Adrenal gland (tissue), 12 donors: ENCODE measurements around the gene PLIN3. TPM values are rescaled to one million over a fixed set of nuclear protein-coding genes. Genes with fewer than 3 reads are reported as not detected.

Experiments used
- DNase-seq, 7 donors: peaks; one replicate each; pipeline ENCODE4 v3.0.0-alpha.2; 2019 to 2020
- H3K27ac ChIP-seq, 5 donors: fragments of 200-600 bp; sonication (generic) in 4 of 5; 1 replicate in 3 of 5; 2 replicates in 2 of 5; pipeline versions ENCODE4 v1.5.1 to v1.8.0; 2016 to 2020; ENCODE audit warnings: mild to moderate bottlenecking in 1 of 5
- H3K27me3 ChIP-seq: fragments of 200-600 bp; 2 replicates; pipeline ENCODE4 v1.8.0; 2021
- H3K36me3 ChIP-seq, 2 donors: fragments of 200-600 bp; replicated peaks in 1 of 2; 1 replicate in 1 of 2; 2 replicates in 1 of 2; pipeline versions ENCODE4 v1.5.1 to v1.8.0; 2018 to 2022
- H3K4me1 ChIP-seq, 2 donors: fragments of 200-600 bp; replicated peaks in 1 of 2; 1 replicate in 1 of 2; 2 replicates in 1 of 2; pipeline versions ENCODE4 v1.5.1 to v1.8.0; 2018 to 2021
- H3K4me3 ChIP-seq, 4 donors: fragments of 200-600 bp; sonication (generic) in 3 of 4; one replicate each; pipeline ENCODE4 v1.5.1; 2016 to 2018
- H3K9me3 ChIP-seq, 3 donors: fragments of 200-600 bp; sonication (generic) in 1 of 3; replicated peaks in 1 of 3; 1 replicate in 2 of 3; 2 replicates in 1 of 3; pipeline versions ENCODE4 v1.5.1 to v1.8.0; 2016 to 2021
- CTCF ChIP-seq, 6 experiments: fragments of 450-650 bp in 4 of 6; fragments of 200-600 bp in 2 of 6; sonication (generic) in 1 of 6; IDR thresholded peaks; 1 replicate in 5 of 6; 2 replicates in 1 of 6; pipeline versions ENCODE4 v1.5.1 to v1.8.0; 2016 to 2021; ENCODE audit warnings: antibody characterized with exemption in 6 of 6, mild to moderate bottlenecking in 2 of 6, moderate library complexity in 1 of 6
- POLR2A ChIP-seq, 2 donors: fragments of 450-650 bp; IDR thresholded peaks; one replicate each; pipeline ENCODE4 v1.6.1; 2017; ENCODE audit warnings: antibody characterized with exemption in 2 of 2, mild to moderate bottlenecking in 2 of 2, moderate library complexity in 1 of 2
- WGBS, 4 donors: extraction: QIAGEN DNeasy Blood & Tissue Kit in 2 of 4; methylation state at CpG; one replicate each; pipeline versions ENCODE4 v1.1.5 to v1.1.7; 2013 to 2017; 5-methylcytosine and 5-hydroxymethylcytosine counted together
- intact Hi-C, 2 donors: fragments of 100-400 bp; cut with DNase I; formaldehyde crosslinking; loops; one replicate each; pipeline versions ENCODE4 v1.14.1 to v1.15.0; 2022 to 2023
- polyA plus RNA-seq, 3 donors: library from polyadenylated mRNA; stranded (reverse); fragments of 200-250 nt in 2 of 3; fragments of 350-450 nt in 1 of 3; fragmentation: Illumina TruSeq in 1 of 3; extraction: RNeasy Lipid Tissue Mini Kit (QIAGEN cat#74804) in 1 of 3; gene quantifications; one replicate each; pipeline ENCODE4 v1.2.3, GENCODE V29; 2013 to 2014
- total RNA-seq, 9 donors: library from RNA; depleted of rRNA in 4 of 9; stranded (reverse); fragments of >200 nt in 4 of 9; fragments of 120-200 nt in 1 of 9; fragmentation: NEBNext Ultra II Directional in 1 of 9; extraction: Animal tissue kit (Norgen Biotek cat#: 25700) in 1 of 9; gene quantifications; one replicate each; pipeline versions ENCODE4 v1.1.0 to v1.2.4, GENCODE V29; 2013 to 2023
- donor health status: healthy with polysubstance abuse.
- donor health status: Bipolar disorder and iron deficiency.
- donor health status: DM: yes; HTN: yes; CAD: no.
- donor health status: DM: no; HTN: no; CAD: no.
- donor health status: DM: no; HTN: no; CAD: no.
- donor health status: DM: yes; HTN: yes; CAD: no.

PLIN3 gene
- total and polyA plus RNA-seq, 12 donors: 21.3 to 181 (median 103) TPM

GRCh38 chr19:4802711-4803110, 64.8 kb downstream of the PLIN3 start:
- H3K4me1 ChIP-seq: no peaks in the 10 kb centered on the region
- no peaks in the 10 kb centered on the region for H3K9me3 ChIP-seq
- H3K27ac ChIP-seq: no peak overlapping the region
- DNase-seq: no peak
- WGBS, 4 donors: 66 to 76% (median 73%) methylated on average over 7 of the region's 7 CpGs
- no peaks in the 10 kb centered on the region for H3K36me3 ChIP-seq
- H3K4me3 ChIP-seq: no peak overlapping the region
- no peaks in the 10 kb centered on the region for H3K27me3 ChIP-seq
- TF ChIP-seq POLR2A (IDR thresholded peaks at IDR 0.05): no peak
- TF ChIP-seq CTCF (IDR thresholded peaks at IDR 0.05): no peak
- intact Hi-C loops: loop anchor here (5.0 to 10.0 kb wide), 2 partner anchors 52 to 70 kb away; no protein-coding TSS in a partner anchor

- Histone ChIP-seq H3K4me1 (peaks cover 0 to 4% of the 10 kb centered on the region in 2 donors), H3K27ac (no peak overlapping the region), H3K36me3 (peaks cover 0 to 4% of the 10 kb centered on the region in 2 donors), H3K4me3 (no peak overlapping the region), H3K27me3 (no peaks in the 10 kb centered on the region), H3K9me3 (no peaks in the 10 kb centered on the region)
- intact Hi-C loops: loop anchor here (5.0 to 10.0 kb wide), 2 partner anchors 54 to 69 kb away; no protein-coding TSS in a partner anchor
- no peak for DNase-seq
- TF ChIP-seq POLR2A (IDR thresholded peaks at IDR 0.05): no peak
- TF ChIP-seq CTCF (IDR thresholded peaks at IDR 0.05): no peak
- 70 to 86% (median 83%) methylated on average over 3 of the region's 3 CpGs for WGBS, 4 donors
Observed at GRCh38 chr19:4801085-4801619, 66.3 kb downstream of the PLIN3 start.

GRCh38 chr19:4800591-4801081, 66.8 kb downstream of the PLIN3 start:
- Histone ChIP-seq H3K9me3 (no peaks in the 10 kb centered on the region), H3K4me1 (peaks cover 0 to 9% of the 10 kb centered on the region in 2 donors), H3K27ac (no peak overlapping the region), H3K36me3 (peaks cover 0 to 4% of the 10 kb centered on the region in 2 donors), H3K4me3 (no peak overlapping the region), H3K27me3 (no peaks in the 10 kb centered on the region)
- TF ChIP-seq POLR2A (IDR thresholded peaks at IDR 0.05) (no peak), CTCF (IDR thresholded peaks at IDR 0.05) (no peak)
- intact Hi-C loops: loop anchor here (5.0 to 10.0 kb wide), 2 partner anchors 54 to 68 kb away; no protein-coding TSS in a partner anchor
- WGBS, 4 donors: 49 to 76% (median 61%) methylated on average over 9 to 23 of the region's 23 CpGs
- no peak for DNase-seq

- no peaks in the 10 kb centered on the region for H3K9me3 ChIP-seq
- no peak overlapping the region for H3K4me3 ChIP-seq
- TF ChIP-seq POLR2A (IDR thresholded peaks at IDR 0.05) (peak in 1 of 2 donors; percentile 26), CTCF (IDR thresholded peaks at IDR 0.05) (no peak)
- no peaks in the 10 kb centered on the region for H3K27me3 ChIP-seq
- H3K4me1 ChIP-seq: peaks cover 12 to 44% of the 10 kb centered on the region in 2 donors
- intact Hi-C loops: no loop called here
- peaks cover 0 to 22% of the 10 kb centered on the region in 2 donors for H3K36me3 ChIP-seq
- peak; percentile 63 to 81 (median 76) for DNase-seq
- H3K27ac ChIP-seq: peak overlapping the region in 3 of 5 donors; percentile 60 to 76 (median 73)
- WGBS, 4 donors: 30 to 44% (median 43%) methylated on average over 9 of the region's 9 CpGs
Observed at GRCh38 chr19:4795400-4795799, 72.1 kb downstream of the PLIN3 start.
